GM12873 (cell line): ENCODE results near the gene RRP8.

Experiments used
- TF ChIP-seq, protein P1 (sequence below): IDR thresholded peaks from 2 replicates; pipeline ENCODE4 v1.5.1; 2012; ENCODE audit warnings: low read depth, mild to moderate bottlenecking, moderate library complexity, low read length, control low read depth; ENCODE audit not compliant: insufficient read depth; ENCODE audit errors: missing control alignments

RRP8 gene

DNA sequence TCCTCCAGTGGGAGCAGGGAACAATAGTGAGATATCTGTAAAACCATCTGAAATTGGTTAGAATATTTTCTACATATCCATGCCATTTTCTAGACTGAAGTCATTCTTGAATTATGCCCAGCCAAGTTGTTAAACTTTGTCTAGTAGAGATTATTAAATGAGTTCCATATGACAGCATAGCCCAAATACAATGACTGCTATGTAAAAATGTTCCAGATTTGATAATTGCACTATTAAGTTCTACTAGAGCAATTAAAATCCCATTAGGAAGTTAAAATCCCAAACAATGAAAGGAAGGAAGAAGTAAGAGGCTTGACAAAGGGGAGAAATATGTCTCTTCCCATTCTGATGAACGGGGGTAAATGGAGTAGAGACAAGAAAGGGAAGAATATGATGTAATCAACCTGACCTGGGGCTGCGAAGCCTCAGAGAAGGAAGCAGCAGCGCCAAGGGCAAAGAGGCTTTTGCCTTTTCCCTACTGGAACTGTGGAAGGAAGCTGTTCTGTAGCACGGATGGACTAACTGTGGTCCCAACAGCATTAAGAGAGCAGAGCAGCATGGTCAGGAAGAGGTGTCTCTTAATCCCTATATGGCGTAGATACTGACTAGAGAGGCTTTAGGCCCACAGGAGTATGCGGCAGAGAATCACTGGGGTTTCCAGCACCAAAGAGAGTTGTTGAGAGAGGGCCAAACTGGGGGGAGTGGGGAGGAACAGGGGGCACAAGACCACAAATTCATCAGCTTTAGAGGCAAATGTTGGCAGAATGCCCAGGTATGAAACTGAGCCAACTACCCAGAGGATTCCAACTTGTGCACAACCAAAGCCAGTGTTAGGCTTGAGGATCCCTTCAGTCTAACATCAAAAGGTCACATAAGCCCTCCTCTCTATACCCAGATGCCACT lies 26.7 kb downstream of the RRP8 start:
- TF ChIP-seq, protein P1, sequence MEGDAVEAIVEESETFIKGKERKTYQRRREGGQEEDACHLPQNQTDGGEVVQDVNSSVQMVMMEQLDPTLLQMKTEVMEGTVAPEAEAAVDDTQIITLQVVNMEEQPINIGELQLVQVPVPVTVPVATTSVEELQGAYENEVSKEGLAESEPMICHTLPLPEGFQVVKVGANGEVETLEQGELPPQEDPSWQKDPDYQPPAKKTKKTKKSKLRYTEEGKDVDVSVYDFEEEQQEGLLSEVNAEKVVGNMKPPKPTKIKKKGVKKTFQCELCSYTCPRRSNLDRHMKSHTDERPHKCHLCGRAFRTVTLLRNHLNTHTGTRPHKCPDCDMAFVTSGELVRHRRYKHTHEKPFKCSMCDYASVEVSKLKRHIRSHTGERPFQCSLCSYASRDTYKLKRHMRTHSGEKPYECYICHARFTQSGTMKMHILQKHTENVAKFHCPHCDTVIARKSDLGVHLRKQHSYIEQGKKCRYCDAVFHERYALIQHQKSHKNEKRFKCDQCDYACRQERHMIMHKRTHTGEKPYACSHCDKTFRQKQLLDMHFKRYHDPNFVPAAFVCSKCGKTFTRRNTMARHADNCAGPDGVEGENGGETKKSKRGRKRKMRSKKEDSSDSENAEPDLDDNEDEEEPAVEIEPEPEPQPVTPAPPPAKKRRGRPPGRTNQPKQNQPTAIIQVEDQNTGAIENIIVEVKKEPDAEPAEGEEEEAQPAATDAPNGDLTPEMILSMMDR = no peak

DNA sequence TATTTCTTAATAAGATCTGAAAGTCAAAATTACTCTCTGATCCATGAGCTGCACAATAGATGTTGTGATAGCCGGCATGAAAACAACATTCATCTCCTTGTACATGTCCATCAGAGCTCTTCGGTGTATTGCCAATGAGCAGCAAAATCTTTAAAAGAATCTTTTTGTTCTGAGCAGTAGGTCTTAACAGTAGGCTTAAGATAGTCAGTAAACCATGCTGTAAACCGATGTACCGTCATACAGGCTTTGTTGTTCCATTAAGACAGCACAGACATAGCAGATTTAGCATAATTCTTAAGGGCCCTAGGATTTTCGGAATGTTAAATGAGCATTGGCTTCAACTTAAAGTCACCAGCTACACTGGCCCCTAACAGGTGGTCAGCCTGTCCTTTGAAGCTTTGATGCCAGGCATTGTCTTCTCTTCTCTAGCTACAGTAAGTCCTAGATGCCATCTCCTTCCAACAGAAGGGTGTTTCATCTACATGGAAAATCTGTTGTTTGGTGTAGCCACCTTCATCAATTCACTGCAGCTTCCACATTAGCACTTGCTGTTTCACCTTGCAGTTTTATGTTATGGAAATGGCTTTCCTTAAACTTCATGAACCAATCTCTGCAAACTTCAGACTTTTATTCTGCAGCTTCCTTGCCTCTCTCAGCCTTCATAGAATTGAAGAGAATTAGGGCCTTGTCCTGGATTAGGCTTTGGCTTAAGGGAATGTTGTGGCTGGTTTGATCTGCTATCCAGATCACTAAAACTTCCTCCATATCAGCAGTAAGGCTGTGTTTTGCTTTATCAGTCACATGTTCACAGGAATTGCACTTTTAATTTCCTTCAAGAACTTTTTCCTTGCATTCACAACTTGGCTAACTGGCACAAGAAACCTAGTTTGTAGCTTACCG lies 28.4 kb downstream of the RRP8 start:
- TF ChIP-seq, protein P1 = no peak

DNA sequence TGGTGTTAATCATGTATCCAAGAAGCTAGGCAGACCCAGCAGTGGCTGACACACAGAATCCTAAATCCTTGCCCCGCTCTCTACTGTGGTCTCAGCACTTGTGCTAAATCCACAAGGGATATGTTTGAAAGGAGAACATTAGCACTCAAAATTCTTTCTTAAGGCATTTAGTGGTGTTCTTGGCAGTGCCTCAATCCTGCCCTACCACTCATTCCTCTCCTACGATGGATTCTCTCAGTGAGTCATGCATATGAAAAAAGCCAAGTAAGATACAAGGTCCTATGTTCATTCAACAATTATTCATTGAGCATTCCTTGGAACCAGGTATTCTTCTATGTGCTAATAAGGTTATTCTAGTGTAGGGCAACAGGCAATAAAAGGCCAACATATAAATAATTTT lies 31.2 kb downstream of the RRP8 start:
- TF ChIP-seq, protein P1 = no peak

GRCh38 chr11:6571434-6572008 lies 31.9 kb downstream of the RRP8 start:
- TF ChIP-seq, protein P1 = no peak

DNA sequence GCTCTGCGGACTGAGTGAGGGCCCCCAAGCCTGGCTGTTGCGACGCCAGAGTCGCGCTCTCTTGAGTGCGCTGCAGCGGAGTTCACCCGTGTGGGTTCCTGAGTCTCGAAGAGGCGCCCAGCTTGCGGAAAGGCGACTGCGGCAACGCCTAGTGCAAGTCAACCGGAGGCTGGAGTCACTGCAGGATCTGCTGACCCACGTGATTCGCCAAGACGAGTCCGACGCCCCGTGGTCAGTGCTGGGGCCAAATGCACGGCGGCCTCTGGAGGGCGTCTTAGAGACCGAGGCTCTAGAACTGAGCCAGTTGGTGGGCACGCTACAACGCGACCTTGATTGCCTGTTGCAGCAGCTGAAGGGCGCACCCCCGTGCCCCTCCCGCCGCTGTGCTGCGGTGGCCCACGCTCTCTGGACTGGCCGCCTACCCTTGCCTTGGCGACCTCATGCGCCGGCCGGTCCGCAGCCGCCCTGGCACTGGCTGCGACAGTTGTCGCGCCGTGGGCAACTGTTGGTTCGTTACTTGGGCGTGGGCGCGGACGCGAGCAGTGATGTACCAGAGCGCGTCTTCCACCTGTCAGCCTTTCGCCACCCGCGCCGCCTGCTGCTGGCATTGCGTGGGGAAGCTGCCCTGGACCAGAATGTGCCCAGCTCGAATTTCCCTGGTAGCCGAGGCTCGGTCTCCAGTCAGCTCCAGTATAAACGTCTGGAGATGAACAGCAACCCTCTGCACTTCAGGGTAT lies 32.6 kb downstream of the RRP8 start:
- TF ChIP-seq, protein P1 = no peak

GRCh38 chr11:6569706-6570105 lies 33.7 kb downstream of the RRP8 start:
- TF ChIP-seq, protein P1 = no peak
